ENCODE results near the gene LRRC71. TPM values are rescaled to one million over a fixed set of nuclear protein-coding genes. Genes with fewer than 3 reads are reported as not detected.

The LRRC71 gene
- total RNA-seq, 1 donor from 2014 or later: 0.40 TPM

Other genes with a start within 250 kb of the LRRC71 start
- gene NES, start 243.2 kb upstream of the LRRC71 start, total RNA-seq: 285 and 293 TPM in 2 replicates
- 0.11 and 0.46 TPM in 2 replicates for gene CRABP2, start 215.0 kb upstream of the LRRC71 start, total RNA-seq
- 7.5 and 7.9 TPM in 2 replicates for gene METTL25B, start 192.2 kb upstream of the LRRC71 start, total RNA-seq
- 9.6 and 10.1 TPM in 2 replicates for gene ISG20L2, start 191.9 kb upstream of the LRRC71 start, total RNA-seq
- 56.2 and 66.9 TPM in 2 replicates for gene MRPL24, start 179.5 kb upstream of the LRRC71 start, total RNA-seq
- gene HDGF, start 169.0 kb upstream of the LRRC71 start, total RNA-seq: 206 and 293 TPM in 2 replicates
- gene PRCC, start 153.1 kb upstream of the LRRC71 start, total RNA-seq: 14.8 and 18.8 TPM in 2 replicates
- 0.20 and 0.28 TPM in 2 replicates for gene SH2D2A, start 103.8 kb upstream of the LRRC71 start, total RNA-seq
- gene INSRR, start 61.5 kb upstream of the LRRC71 start, total RNA-seq: not detected in 2 replicates
- under 0.01 and 0.14 TPM in 2 replicates for gene NTRK1, start 59.8 kb upstream of the LRRC71 start, total RNA-seq
- 15.8 and 17.3 TPM in 2 replicates for gene PEAR1, start 26.9 kb upstream of the LRRC71 start, total RNA-seq
- 25.4 and 26.2 TPM in 2 replicates for gene ARHGEF11, start 125.1 kb downstream of the LRRC71 start, total RNA-seq
- not detected in 2 replicates for gene ETV3L, start 179.2 kb downstream of the LRRC71 start, total RNA-seq
- gene ETV3, start 217.8 kb downstream of the LRRC71 start, total RNA-seq: 13.8 and 17.9 TPM in 2 replicates